Activated B cell treated with CpG ODN at 0.5 μM for 24 hours (primary cell): ENCODE data around the gene CD1C. TPM values are rescaled to one million over a fixed set of nuclear protein-coding genes. Genes with fewer than 3 reads are reported as not detected.

Source experiments
- ATAC-seq: fragments of 200-7000 bp; cut with Tn5 transposase; one replicate; pipeline ENCODE4 v1.10.0; 2021; ENCODE audit warnings: low read depth, mild to moderate bottlenecking, moderate library complexity
- CTCF ChIA-PET: fragments of 350-600 bp; sonication (Branson Sonifier 250); formaldehyde crosslinking; loops from one replicate; lab custom pipeline; 2021; ENCODE audit warnings: antibody characterized with exemption; lab: Charles Lee
- POLR2A ChIA-PET: fragments of 350-600 bp; sonication (Branson Sonifier 250); formaldehyde crosslinking; loops from one replicate; lab custom pipeline; 2021; ENCODE audit warnings: antibody characterized with exemption; lab: Charles Lee
- DNase-seq: peaks from one replicate; pipeline ENCODE4 v3.0.0; 2022
- H3K27ac Mint-ChIP-seq: one replicate; pipeline ENCODE4 v1.8.0; 2020; ENCODE audit warnings: mixed read lengths
- H3K27me3 Mint-ChIP-seq: one replicate; pipeline ENCODE4 v1.8.0; 2021; ENCODE audit warnings: mixed read lengths
- H3K36me3 Mint-ChIP-seq: one replicate; pipeline ENCODE4 v1.8.0; 2021; ENCODE audit warnings: low read depth, mixed read lengths
- H3K4me1 Mint-ChIP-seq: one replicate; pipeline ENCODE4 v1.8.0; 2021; ENCODE audit warnings: mixed read lengths
- H3K4me3 Mint-ChIP-seq: one replicate; pipeline ENCODE4 v1.8.0; 2020; ENCODE audit warnings: mild to moderate bottlenecking, mixed read lengths
- H3K9me3 Mint-ChIP-seq: one replicate; pipeline ENCODE4 v1.8.0; 2020; ENCODE audit warnings: mixed read lengths
- intact Hi-C: fragments of 100-400 bp; cut with micrococcal nuclease; formaldehyde crosslinking; loops from one replicate; pipeline ENCODE4 v1.15.1; 2024
- total RNA-seq: library from RNA; stranded (reverse); gene quantifications from 2 replicates; pipeline ENCODE4 v1.2.3, GENCODE V29; 2022
- TF ChIP-seq, protein P1 (sequence below): fragments of 200-600 bp; IDR thresholded peaks from one replicate; pipeline ENCODE4 v1.8.0; 2022; ENCODE audit warnings: antibody characterized with exemption, mild to moderate bottlenecking

Gene CD1C
- total RNA-seq = 37.3 and 40.8 TPM in 2 replicates

DNA sequence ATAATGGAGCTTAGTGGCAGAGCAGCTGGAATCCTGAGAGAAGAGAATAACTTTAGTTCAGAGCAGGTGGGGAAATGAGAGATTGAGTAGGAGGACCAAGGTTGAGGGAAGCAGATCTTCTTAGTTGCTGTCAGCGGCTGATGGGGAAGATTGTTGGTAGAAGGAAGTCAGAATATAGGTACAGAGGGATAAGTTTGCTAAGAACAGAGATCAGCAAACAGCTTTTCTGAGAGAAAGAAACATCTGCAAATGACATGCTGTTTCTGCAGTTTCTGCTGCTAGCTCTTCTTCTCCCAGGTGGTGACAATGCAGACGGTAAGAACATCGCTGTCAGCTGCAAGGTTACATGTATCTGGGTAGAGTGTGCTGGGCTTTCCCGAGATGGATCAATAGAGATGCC lies at the start of gene CD1C:
Gene CD1C, plus strand, starts transcription at position 113 of the 400 bp plus-strand sequence. Its CDS starts 142 bp downstream, at position 255.
- peaks cover 2% of the 10 kb centered on the region for H3K36me3 Mint-ChIP-seq
- peaks cover 40% of the 10 kb centered on the region for H3K4me1 Mint-ChIP-seq
- CTCF ChIA-PET = interaction anchor here (1.0 to 2.4 kb wide), 2 partner anchors 40 to 86 kb away, joined by 6 to 16 read pairs; no protein-coding TSS in a partner anchor
- H3K9me3 Mint-ChIP-seq = no peaks in the 10 kb centered on the region
- intact Hi-C loops = loop anchor here (2.0 to 10.0 kb wide), 3 partner anchors 15 to 705 kb away; no protein-coding TSS in a partner anchor
- POLR2A ChIA-PET = interaction anchor here (0.8 to 0.9 kb wide), 2 partner anchors 23 to 41 kb away, joined by 3 read pairs; partner anchors contain the start of gene CD1B
- TF ChIP-seq, protein P1, sequence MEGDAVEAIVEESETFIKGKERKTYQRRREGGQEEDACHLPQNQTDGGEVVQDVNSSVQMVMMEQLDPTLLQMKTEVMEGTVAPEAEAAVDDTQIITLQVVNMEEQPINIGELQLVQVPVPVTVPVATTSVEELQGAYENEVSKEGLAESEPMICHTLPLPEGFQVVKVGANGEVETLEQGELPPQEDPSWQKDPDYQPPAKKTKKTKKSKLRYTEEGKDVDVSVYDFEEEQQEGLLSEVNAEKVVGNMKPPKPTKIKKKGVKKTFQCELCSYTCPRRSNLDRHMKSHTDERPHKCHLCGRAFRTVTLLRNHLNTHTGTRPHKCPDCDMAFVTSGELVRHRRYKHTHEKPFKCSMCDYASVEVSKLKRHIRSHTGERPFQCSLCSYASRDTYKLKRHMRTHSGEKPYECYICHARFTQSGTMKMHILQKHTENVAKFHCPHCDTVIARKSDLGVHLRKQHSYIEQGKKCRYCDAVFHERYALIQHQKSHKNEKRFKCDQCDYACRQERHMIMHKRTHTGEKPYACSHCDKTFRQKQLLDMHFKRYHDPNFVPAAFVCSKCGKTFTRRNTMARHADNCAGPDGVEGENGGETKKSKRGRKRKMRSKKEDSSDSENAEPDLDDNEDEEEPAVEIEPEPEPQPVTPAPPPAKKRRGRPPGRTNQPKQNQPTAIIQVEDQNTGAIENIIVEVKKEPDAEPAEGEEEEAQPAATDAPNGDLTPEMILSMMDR = no peak
- no peak within 1 kb of the TSS for H3K4me3 Mint-ChIP-seq
- H3K27ac Mint-ChIP-seq = no peak within 1 kb of the TSS
- no peak for DNase-seq
- H3K27me3 Mint-ChIP-seq = no peaks in the 10 kb centered on the region
- ATAC-seq = no peak

DNA sequence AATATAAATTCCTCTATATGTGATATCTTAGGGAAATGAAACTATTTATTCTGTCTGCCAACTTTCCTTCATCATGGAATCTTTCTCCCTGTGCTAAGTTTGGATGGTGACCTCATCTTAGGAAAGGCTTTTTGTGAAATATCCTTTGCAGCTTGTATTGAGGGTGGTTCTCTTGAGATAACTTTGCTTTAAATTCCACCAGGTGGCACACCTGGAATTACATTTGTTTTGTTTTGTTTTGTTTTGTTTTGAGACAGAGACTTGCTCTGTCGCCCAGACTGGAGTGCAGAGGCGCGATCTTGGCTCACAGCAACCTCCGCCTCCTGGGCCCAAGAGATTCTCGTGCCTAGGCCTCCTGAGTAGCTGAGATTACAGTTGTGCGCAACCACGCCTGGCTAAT lies 43.1 kb upstream of the CD1C start:
- H3K27ac Mint-ChIP-seq = no peak overlapping the region
- no peak for ATAC-seq
- ChIA-PET POLR2A (interaction anchor here (1.6 to 4.4 kb wide), 2 partner anchors 39 to 83 kb away, joined by 3 to 47 read pairs; no protein-coding TSS in a partner anchor), CTCF (interaction anchor here (0.8 to 4.7 kb wide), 10 partner anchors 38 to 825 kb away, joined by 3 to 68 read pairs (median 4); partner anchors contain the start of gene CD1B)
- H3K9me3 Mint-ChIP-seq = no peaks in the 10 kb centered on the region
- intact Hi-C loops = loop anchor here (1.0 to 5.0 kb wide), 5 partner anchors 44 to 826 kb away; no protein-coding TSS in a partner anchor
- H3K36me3 Mint-ChIP-seq = no peaks in the 10 kb centered on the region
- no peaks in the 10 kb centered on the region for H3K27me3 Mint-ChIP-seq
- TF ChIP-seq, protein P1 = no peak
- no peak overlapping the region for H3K4me3 Mint-ChIP-seq
- peaks cover 48% of the 10 kb centered on the region for H3K4me1 Mint-ChIP-seq
- no peak for DNase-seq

DNA sequence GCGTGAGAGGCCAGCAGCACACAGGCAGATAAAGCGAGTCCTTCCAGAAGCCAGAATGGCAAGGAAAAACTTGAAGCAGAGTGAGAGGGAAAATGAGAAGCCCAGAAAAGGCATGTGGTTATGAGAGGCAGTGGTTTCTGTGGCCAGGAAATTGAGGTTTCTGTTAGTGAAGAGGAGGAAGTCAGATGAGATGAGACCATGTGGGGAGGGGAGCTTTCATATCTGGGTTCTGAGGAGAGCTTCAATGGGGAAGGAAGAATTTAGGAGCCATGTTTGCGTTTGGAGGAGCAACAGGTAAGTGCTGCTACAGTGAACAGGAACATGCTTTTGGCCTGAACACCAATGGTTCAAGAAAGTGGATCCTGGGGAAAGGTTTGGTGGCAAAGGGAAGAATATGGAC lies 41.6 kb upstream of the CD1C start:
- Mint-ChIP-seq H3K27me3 (no peaks in the 10 kb centered on the region), H3K27ac (peak overlapping the region; percentile 59), H3K4me3 (peak overlapping the region; percentile 26), H3K4me1 (peaks cover 51% of the 10 kb centered on the region), H3K36me3 (no peaks in the 10 kb centered on the region), H3K9me3 (no peaks in the 10 kb centered on the region)
- TF ChIP-seq, protein P1 = no peak
- DNase-seq = peak; percentile 32
- CTCF ChIA-PET = interaction anchor here (1.0 to 4.7 kb wide), 9 partner anchors 34 to 823 kb away, joined by 3 to 68 read pairs (median 5); partner anchors contain the start of gene CD1B
- POLR2A ChIA-PET = interaction anchor here (0.8 to 4.4 kb wide), 7 partner anchors 11 to 761 kb away, joined by 3 to 47 read pairs (median 4); partner anchors contain the start of genes CD1D and IFI16
- ATAC-seq = peak; percentile 83
- intact Hi-C loops = loop anchor here (1.0 to 5.0 kb wide), 3 partner anchors 38 to 67 kb away; partner anchors contain the start of gene CD1D

DNA sequence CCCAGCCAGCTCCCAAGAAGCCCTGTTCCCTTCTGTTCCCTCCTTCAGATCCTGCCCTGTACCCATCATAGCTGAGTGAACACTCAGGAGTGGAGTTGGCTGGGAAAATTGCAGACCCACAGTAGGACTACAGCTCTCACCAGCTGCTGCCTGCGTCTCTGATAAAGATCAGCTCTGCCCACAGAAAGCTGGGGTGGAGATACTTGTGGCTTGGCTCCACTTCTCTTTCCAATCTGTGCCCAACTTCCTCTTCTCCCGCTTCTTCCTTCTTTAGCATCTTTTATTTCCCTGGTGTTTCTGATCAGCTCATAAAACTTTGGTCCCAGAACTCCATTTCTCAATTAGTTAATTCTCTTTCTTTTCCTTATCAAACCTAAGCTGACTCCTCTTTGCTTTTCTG lies 41.0 kb upstream of the CD1C start:
- TF ChIP-seq, protein P1 = no peak
- CTCF ChIA-PET = interaction anchor here (1.0 to 4.7 kb wide), 8 partner anchors 34 to 750 kb away, joined by 3 to 68 read pairs (median 5); partner anchors contain the start of gene CD1B
- no peak for DNase-seq
- no peak for ATAC-seq
- Mint-ChIP-seq H3K27ac (peak overlapping the region; percentile 59), H3K4me1 (peaks cover 54% of the 10 kb centered on the region), H3K4me3 (peak overlapping the region; percentile 26), H3K9me3 (no peaks in the 10 kb centered on the region), H3K36me3 (no peaks in the 10 kb centered on the region), H3K27me3 (no peaks in the 10 kb centered on the region)
- POLR2A ChIA-PET = interaction anchor here (0.7 to 4.4 kb wide), 7 partner anchors 9 to 760 kb away, joined by 3 to 47 read pairs (median 3); partner anchors contain the start of gene IFI16
- intact Hi-C loops = loop anchor here (1.0 to 5.0 kb wide), 3 partner anchors 38 to 68 kb away; partner anchors contain the start of gene CD1D

DNA sequence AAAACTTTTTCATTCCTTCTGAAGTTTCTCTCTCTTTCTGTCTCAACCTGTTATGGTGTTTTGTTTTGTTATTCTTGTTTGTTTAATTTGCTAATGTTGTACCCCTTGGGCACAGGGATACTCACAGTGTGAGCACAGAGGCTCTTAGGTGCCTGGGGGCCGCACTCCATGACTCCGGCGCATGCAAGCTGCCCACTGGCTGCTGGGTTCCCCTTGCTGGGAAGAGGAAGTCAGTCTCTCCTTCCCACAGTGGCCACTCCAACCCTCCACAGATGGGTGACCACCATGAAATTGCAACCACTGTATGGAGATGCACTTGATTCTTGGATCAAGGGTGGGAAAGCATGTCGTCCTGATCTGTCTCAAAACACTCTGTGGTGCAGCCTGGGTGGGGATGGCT lies 40.1 kb upstream of the CD1C start:
- H3K27me3 Mint-ChIP-seq = no peaks in the 10 kb centered on the region
- POLR2A ChIA-PET = interaction anchor here (1.1 to 4.4 kb wide), 2 partner anchors 8 to 36 kb away, joined by 3 to 47 read pairs; no protein-coding TSS in a partner anchor
- ATAC-seq (no peak), DNase-seq (no peak)
- H3K27ac Mint-ChIP-seq = no peak overlapping the region
- CTCF ChIA-PET = interaction anchor here (4.7 kb wide), 1 partner anchor 81 kb away, joined by 68 read pairs; the partner anchor contains the start of gene CD1B
- TF ChIP-seq, protein P1 = no peak
- intact Hi-C loops = loop anchor here (2.0 to 5.0 kb wide), 2 partner anchors 47 to 69 kb away; partner anchors contain the start of gene CD1D
- H3K4me3 Mint-ChIP-seq = no peak overlapping the region
- no peaks in the 10 kb centered on the region for H3K36me3 Mint-ChIP-seq
- peaks cover 54% of the 10 kb centered on the region for H3K4me1 Mint-ChIP-seq
- H3K9me3 Mint-ChIP-seq = no peaks in the 10 kb centered on the region
